Measurements from ENCODE around the gene HORMAD1. TPM values are rescaled to one million over a fixed set of nuclear protein-coding genes. Genes with fewer than 3 reads are reported as not detected.

The HORMAD1 gene
- not detected for polyA plus RNA-seq (2012; ENCODE audit: insufficient read length, low read depth)

- TF ChIP-seq SIN3A (IDR thresholded peaks at IDR 0.05; ENCODE audit: borderline replicate concordance, insufficient read depth, low read length) (no peak), FOXP2 (optimal IDR thresholded peaks at IDR 0.05; ENCODE audit: borderline replicate concordance, extremely low read depth, extremely low read length, insufficient read depth) (no peak), POLR2AphosphoS5 (IDR thresholded peaks at IDR 0.05; ENCODE audit: low read depth, low read length) (no peak), TAF1 (IDR thresholded peaks at IDR 0.05; ENCODE audit: borderline replicate concordance, insufficient read depth, low read length) (no peak), REST (IDR thresholded peaks at IDR 0.05; ENCODE audit: insufficient read depth in 1 of 2, low read depth in 2 of 2, low read length in 2 of 2) (no peak)
Observed at GRCh38 chr1:150720703-150721102, at the start of gene HORMAD1. HORMAD1 (minus strand) TSS chr1:150720895; CDS start chr1:150719505, 1,390 bp downstream.

GRCh38 chr1:150765296-150765976 is 44.7 kb upstream of the HORMAD1 start, which contains the start of gene CTSS:
CTSS (minus strand) TSS chr1:150765778; CDS start chr1:150764763, 1,015 bp downstream.
- TF ChIP-seq FOXP2 (optimal IDR thresholded peaks at IDR 0.05; ENCODE audit: borderline replicate concordance, extremely low read depth, extremely low read length, insufficient read depth) (no peak), POLR2AphosphoS5 (IDR thresholded peaks at IDR 0.05; ENCODE audit: low read depth, low read length) (no peak), SIN3A (IDR thresholded peaks at IDR 0.05; ENCODE audit: borderline replicate concordance, insufficient read depth, low read length) (no peak), REST (IDR thresholded peaks at IDR 0.05; ENCODE audit: insufficient read depth in 1 of 2, low read depth in 2 of 2, low read length in 2 of 2) (no peak), TAF1 (IDR thresholded peaks at IDR 0.05; ENCODE audit: borderline replicate concordance, insufficient read depth, low read length) (no peak)

- TF ChIP-seq POLR2AphosphoS5 (IDR thresholded peaks at IDR 0.05; ENCODE audit: low read depth, low read length), result no peak
Observed at GRCh38 chr1:150764617-150765101, 44.0 kb upstream of the HORMAD1 start.

GRCh38 chr1:150763018-150763417 is 42.3 kb upstream of the HORMAD1 start:
- TF ChIP-seq POLR2AphosphoS5 (IDR thresholded peaks at IDR 0.05; ENCODE audit: low read depth, low read length) (no peak), FOXP2 (optimal IDR thresholded peaks at IDR 0.05; ENCODE audit: borderline replicate concordance, extremely low read depth, extremely low read length, insufficient read depth) (no peak), SIN3A (IDR thresholded peaks at IDR 0.05; ENCODE audit: borderline replicate concordance, insufficient read depth, low read length) (no peak), TAF1 (IDR thresholded peaks at IDR 0.05; ENCODE audit: borderline replicate concordance, insufficient read depth, low read length) (no peak), REST (IDR thresholded peaks at IDR 0.05; ENCODE audit: insufficient read depth in 1 of 2, low read depth in 2 of 2, low read length in 2 of 2) (no peak)

GRCh38 chr1:150762552-150762951 is 41.9 kb upstream of the HORMAD1 start:
- TF ChIP-seq REST (IDR thresholded peaks at IDR 0.05; ENCODE audit: insufficient read depth in 1 of 2, low read depth in 2 of 2, low read length in 2 of 2) (no peak), FOXP2 (optimal IDR thresholded peaks at IDR 0.05; ENCODE audit: borderline replicate concordance, extremely low read depth, extremely low read length, insufficient read depth) (no peak), SIN3A (IDR thresholded peaks at IDR 0.05; ENCODE audit: borderline replicate concordance, insufficient read depth, low read length) (no peak), POLR2AphosphoS5 (IDR thresholded peaks at IDR 0.05; ENCODE audit: low read depth, low read length) (no peak), TAF1 (IDR thresholded peaks at IDR 0.05; ENCODE audit: borderline replicate concordance, insufficient read depth, low read length) (no peak)
